Non-pigmented ciliary epithelial cell (primary cell): ENCODE results near the gene BMPR1B.

Experiments
- DNase-seq: peaks from one replicate; pipeline ENCODE4 v3.0.0-alpha.2; 2010; ENCODE audit warnings: low read depth

BMPR1B gene

DNA sequence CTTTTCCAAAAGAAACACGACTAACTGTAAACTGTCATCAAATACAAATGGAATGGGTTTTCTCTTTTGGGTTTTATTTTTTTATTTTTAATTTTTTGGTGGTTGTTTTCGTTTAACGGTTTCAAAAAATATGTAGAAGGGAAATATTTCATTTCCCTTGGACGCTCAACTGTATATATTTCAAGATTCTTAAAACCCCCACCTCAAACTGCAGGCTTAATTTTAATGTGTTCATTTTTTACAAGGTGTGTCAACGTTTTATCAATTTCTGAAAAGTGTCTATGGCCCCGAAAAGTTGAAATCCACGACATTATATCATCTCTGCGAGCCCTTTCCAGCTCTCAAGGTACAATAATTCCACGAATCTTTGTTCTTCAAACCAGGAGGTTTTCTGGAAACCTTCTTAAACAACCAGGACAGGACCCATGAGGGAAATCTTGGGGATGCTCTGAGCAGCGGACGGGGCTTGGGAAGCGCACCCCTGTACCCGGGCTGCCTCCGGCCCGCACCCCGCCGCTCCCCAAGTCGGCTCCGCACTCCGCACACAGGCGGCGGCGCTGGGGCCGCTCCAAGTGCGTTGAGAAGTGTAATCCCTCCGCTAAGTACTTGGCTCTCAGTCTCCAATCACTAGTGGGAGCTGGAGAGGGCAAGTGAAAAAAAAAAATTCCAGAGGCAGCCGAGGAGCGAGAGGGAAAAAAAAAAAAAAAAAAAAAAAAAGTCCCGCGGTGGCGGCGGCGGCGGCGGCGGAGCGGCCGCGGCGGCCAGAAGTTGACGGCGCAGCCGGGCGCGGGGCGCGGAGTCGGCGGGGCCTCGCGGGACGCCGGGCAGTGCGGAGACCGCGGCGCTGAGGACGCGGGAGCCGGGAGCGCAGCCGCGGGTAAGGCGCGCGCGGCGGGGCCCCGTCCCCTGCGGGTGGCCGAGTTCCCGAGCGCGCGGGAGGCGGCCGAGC is at the start of gene BMPR1B:
Gene BMPR1B (plus strand): TSS at position 764 of the 949 bp plus-strand sequence. CDS start 346,470 bp downstream, outside the sequence.
- DNase-seq = no peak

DNA sequence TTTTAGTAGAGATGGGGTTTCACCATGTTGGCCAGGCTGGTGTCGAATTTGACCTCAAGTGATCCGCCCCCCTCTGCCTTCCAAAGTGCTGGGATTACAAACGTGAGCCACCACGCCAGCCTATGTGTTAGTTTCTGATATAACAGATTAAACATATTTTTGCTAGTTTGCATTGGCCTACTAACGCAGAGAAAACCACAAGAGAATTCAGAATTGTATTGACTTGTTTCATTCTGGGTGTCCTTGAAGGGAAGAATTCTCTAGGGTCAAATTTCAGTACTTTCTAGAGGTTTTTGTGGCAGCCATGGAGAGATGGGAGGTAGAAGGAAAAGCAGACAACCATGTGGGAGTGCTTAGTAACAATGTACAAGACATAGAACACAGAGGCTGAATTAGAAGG is 46.1 kb upstream of the BMPR1B start:
- DNase-seq = no peak

DNA sequence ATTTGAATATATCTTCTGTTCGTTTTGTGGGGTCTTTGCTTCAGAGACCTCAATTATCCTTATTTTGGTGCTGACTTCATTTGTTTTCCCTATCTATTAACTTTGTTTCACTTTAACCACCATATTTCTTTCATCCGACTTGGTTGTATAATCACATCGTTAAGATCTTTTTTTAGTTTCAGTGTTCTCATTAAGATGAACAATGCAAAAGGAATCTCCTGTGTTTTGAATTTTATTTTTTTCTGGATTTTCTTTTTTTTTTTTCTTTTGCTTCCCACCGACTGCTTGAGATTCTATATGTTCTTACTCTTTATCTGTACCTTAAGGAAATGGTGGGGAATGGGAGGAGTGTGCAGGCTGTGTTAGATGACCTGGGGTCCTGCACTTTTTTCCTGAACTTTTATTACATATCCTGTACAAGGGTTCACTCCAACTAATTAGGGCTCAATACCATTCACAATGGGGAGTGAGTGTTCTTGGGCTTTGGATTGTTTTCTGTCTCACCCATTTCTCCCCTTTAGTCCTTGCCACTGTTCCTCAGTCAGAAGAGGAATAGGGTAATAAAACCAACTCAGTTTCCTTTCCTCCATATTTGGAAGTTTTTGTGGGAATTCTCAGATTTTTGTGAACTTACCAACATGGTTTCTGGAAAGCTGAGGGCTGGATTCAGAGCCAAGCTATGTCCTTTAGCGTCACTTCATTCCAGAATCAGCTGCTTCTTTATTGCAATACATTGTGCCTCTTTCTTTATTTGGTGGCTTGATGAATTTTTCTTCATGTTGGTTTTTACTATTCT is 43.2 kb upstream of the BMPR1B start:
- DNase-seq = peak; percentile 46

DNA sequence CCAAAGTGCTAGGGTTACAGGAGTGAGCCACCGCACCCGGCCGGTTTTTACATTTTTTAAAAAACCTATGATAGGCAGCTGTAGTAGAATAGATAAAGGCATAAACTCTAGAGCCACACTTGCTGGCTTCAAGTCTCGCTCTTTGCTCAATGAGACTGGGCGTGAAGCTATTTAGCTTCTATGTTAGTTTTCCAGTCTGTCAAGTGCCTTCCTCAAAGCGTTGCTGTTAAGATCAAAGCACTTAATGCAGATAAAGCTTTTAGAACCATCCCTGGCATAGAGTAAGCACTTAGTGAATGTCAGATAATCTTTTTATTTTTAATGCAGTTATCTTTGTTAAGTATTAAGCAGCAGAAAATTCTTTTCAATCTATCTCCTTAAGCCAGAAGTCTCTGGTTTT is 42.0 kb upstream of the BMPR1B start:
- no peak for DNase-seq

DNA sequence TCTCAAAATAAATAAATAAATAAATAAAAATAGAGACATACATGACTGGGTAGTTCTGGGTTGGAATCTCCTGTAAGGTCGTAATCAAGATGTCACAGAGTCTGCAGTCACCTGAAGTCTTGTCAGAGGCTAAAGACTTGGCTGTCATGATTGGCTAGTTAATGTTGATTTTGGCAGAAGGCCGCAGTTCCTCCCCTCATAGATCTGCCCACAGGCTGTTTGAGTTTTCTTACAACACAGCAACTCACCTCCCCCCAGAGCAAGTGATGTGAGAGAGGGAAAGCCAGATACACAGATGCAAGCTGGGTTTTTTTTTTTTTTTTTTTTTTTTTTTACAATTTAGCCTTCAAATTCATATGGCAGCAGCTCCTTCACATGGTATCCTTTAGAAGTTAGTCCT is 36.4 kb upstream of the BMPR1B start:
- no peak for DNase-seq

DNA sequence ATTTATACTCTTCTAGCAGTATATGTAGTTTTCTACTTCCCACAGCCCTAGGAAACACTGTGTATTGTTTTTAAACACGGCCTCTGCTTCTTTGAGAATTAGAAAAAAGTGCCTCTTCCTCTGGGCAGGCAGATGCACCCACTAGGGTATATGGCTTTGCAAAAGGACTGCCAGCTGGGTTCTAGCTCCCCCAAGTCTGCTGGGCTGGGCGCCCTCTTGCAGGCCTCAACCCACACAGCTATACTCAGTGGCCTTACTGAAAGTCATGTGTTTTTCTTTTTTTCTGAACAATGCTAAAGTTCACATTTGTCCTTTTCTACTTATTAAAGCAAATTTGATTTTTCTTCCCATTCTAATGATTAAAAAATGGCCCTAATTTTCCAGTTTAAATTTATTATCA is 35.5 kb upstream of the BMPR1B start:
- no peak for DNase-seq

DNA sequence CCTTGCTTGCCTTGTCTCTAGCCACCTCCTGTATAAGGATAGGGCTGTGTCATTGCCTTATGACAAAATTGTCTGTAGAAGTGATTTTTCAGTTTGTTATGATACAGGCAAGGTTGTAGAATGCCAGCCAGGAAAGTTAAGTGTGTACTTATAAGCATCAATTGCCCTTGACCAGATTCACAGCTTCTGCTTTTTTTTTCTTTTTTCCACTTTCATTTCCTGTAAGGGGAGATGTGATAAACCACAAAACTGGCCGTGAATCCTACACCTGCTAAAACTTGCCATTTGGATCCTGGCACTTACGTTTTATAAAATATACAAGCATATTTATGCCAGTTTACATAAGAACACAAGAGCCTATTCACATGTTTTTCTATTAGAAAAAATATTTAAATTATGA is 35.0 kb upstream of the BMPR1B start:
- DNase-seq = no peak

DNA sequence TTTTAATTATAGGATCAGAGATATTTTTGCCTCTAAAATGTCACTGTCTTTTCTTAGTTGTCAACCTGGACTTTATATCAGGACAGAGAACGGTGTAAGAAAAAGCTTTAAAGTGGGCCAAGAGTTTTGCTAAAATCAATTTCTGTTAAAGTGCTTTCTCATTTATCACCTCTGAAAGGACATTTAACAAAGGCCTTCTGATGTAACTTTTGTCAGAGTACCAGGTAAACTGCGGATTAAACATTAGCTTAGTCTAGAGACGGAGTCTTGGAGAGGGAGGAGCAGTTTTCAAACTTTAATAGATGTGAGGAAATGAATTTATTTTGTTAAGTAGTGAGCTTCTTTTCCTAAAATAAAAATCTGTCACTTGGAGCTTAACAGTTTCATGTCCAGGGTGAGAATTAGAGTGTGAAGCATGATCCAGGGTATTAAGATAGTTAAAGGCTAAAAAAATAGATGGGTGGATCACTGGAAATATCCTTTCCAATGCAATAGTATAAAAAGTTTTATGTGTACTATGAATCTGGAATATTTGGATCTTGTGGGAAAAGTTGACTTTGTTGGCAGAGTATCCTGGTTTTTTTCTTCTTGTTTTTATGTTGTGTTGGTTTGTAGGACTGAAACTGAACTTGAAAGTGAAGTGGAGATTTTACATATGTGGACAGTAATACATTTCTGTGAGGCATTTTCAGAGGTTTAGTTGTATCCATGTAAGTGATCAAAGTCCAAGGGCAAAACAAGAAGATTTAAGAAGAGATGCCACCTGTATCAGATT is 33.6 kb upstream of the BMPR1B start:
- DNase-seq = no peak

DNA sequence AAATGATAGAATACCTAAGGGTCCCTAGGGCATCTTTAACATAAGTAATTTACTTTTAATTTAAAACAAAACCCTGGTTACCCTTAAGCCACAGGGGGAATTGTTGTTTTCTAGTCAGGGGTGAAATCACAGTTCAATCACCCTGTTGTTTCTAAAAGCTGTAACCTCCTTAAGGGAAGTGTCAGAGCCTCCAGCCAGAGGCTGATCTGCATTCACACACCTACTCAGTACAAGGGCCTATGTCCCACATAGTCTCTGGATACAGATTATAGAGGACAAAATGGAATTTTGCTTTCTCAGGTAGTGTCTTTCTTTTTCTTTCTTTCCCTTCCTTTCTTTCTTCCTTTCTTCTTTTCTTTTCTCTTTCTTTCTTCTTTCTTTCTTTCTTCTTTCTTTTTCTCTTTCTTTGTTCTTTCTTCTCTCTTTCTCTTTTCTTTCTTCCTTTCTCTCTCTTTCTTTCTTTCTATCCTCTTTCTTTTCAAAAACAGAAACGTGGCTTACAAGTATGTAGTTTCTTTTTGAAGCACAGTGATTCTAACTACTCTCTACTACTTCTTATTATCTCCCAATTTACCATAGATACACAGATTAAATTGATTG is 31.1 kb upstream of the BMPR1B start:
- DNase-seq = no peak

DNA sequence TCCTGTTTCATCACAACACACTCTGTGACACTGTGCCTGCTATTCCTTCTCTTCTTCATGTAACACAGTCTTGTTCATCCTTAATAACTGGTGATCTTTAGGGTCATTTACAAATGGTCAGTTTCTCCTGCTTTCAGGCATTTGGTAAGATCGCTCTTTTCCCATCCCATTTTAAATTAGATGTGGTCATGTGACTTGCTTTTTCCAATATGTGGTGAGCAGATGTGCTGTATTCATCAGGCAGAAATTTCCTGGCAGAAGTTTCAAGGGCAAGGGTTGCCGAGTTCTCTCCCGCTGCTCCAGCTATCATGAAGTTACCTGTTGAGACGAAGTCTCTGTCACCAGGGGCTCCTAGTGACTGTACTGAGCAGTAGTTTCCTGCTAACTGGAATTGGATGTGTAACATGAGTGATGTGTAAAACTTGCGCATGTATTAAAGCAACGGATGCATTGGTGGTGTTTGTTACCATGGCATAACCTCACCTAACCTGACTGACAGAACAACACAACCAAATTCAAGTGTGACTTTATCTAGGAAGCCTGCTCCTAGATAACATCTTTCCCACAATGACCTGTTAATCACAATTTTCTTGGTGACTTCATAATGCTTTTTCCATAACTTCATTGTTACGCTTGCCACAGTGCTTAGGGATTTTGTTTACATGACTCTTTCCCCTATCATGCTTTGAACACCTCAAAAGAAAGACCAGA is 29.5 kb upstream of the BMPR1B start:
- DNase-seq = no peak

DNA sequence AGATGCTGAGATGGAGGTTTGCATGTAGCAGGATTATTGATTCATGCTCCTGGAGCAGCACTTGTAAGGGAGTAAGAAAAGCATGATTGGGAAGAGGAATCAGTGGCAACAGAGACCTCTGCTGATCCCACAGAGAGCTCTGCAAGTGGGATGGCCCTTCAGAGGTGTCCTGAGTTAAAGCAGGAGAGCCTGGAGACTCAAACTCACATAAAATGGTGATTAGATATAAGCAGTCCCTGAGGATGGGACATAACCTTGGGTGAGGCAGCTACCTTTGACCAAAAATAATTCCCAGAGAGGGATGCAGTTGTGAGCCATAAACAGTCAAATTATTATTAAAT is 25.4 kb upstream of the BMPR1B start:
- no peak for DNase-seq

DNA sequence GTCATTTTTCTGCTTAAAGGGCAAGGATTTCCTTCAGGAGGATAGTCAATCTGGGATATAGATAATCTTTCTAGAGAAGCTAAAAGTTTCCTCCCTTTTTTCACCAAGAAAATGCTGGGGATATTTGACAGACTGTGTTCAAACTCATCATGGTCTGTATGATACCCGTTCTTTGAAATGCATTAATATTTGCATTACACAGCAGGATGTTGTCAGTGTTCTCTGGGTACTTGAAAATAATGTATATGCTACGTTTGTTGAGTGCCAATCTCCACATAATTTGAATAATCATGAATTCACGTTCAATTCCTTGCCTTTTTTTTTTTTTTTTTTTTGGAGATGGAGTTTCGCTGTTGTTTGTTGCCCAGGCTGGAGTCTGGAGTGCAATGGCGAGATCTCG is 18.0 kb upstream of the BMPR1B start:
- no peak for DNase-seq

DNA sequence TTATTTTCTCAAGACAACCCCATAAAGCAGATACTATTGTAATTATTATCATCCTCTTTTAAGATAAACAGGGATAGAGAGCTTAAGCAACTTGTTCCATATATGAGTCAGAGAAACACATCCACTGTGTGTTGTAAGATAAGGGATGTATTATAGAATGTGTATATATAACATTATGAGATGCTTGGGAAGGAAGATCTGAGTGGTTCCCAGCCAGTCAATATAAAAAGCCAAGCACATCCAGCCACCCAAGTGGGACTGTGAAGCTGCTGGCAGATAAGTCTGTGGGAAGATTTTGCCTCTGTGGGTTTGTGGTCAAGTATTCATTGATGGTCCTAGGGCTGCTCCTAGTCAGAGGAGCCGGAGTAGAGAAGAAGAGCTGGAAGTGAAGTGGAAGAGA is 16.5 kb upstream of the BMPR1B start:
- no peak for DNase-seq

DNA sequence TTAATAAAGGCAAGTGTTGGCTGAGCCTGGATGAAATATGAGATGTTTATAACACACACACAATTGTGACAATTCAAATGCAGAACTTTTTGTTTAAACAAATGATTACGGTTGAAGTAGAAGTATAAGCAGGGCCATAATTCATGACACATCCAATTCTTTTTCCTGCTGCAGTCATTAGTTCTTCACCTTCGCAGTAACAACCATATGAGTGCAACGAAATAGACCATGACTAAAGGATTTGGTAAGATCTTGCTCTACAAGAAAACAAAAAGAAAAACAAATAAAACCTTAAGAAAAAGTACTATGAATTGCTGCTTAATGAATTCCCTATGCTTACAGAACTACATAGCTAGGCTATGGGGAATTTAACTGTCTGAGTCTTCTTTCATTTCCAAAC is 13.9 kb upstream of the BMPR1B start:
- no peak for DNase-seq

DNA sequence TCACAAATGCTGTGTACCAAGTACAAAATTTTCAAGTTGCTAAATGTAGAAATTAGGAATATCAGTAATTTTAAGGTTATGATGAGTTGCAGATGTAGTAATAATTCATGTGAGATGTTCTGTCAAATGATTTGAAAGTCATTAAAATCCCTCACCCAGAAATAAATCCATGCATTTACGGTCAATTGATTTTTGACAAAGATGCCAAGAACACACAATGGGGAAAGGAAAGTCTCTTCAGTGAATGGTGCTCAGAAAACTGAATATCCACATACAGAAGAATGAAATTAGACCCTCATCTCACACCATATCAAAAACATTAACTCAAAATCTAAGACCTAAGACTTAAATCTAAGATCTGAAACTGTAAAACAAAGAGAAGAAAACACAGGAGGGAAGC is 12.9 kb upstream of the BMPR1B start:
- DNase-seq = no peak

DNA sequence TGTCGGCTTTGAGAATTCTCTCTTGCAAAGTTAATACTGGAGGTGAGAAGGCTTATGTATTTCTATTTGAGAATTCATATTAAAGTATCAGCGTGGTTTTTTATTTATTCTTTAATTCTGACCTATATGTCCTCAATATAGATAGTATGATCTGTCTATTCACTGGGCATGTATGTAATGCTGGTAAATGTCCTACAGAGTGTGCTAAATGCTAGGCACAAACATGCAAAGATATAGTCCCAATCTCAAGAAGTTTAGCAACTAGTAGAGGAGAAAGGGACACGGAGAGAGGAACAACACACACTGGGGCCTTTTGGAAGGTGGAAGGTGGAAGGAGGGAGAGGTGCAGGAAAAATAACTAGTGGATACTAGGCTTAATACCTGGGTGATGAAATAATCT is 11.0 kb upstream of the BMPR1B start:
- DNase-seq = no peak

DNA sequence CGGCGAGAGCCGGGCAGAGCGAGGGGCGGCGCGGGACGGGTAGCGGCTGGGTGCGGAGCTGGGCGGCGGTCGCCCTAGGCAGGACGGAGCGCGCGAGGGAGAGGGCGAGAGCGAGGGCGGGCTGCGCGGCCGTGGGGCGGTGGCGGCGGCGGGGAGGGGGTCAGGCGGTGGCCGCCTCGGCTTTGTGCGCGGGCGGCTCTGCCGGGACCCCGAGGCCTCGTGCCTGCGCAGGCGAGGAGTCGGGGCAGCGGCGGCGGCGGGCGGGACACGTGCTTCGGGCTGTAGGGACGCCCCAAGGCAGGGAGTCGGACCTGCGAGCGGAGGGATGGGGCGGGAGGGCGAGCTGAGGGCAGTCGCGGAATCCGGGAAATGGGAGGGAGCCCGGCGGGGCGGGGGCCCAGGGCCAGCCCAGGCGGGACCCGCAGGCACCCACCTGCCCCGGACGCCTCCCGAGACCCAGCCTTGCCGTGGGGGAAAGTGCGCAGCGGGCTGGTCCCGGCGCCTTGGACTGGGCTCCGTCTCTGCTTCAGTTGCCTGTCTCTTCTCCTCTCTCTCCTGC is 465 bp downstream of the BMPR1B start:
- no peak for DNase-seq

DNA sequence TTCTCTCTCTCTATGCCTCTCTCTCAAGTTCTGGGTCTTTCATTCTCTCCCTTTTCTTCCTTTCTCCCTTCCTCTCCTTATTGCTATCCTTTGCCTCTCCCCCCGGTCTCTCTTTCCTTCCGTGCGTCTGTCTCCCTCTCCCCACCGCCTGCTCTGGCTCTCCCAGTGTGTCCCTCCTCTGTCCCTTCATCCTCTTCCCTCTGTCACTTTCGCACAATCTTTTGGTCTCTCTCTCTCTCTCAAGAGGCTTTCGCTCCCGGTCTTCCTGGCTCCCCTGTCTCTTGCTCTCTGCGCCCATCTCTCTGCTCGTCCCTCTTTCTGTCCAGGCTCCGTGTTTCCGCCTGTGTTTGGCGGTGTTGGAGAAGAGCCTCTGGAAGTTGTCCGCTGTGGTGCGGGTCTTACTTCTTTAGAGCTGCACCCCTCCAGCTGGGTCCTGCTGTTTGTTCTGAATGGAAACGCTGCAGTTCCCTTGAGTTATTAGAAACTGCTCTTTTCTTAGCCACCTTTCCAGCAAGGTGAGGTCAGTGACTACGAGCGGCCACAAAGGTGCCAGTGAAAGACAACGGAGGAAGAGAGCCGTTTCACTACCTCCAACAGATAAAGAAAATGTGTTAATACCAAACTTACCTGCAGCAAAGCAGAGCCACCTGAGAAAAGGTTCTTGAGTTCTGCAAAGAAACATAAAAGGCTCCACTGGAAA is 1.1 kb downstream of the BMPR1B start:
- DNase-seq = no peak

DNA sequence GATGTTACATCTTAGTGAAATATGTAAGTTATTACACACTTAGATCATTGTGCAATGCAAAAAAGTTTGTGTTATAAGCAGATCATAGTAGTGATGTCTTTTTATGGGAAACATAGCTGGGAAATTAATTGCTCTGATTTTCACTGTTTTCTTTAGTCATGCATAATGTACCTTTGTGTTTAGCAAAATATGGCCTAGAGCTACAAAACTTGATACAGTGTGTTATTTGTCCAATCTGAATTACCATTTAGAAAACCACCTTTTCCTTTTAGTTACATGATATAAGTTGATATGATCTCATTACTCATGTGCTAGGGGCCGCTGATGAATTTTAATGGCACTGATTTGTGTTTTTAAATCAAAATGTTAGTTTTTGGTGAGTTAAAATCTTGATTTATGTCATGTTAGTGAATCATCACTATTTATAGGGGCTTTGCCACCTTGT is 2.0 kb downstream of the BMPR1B start:
- no peak for DNase-seq

DNA sequence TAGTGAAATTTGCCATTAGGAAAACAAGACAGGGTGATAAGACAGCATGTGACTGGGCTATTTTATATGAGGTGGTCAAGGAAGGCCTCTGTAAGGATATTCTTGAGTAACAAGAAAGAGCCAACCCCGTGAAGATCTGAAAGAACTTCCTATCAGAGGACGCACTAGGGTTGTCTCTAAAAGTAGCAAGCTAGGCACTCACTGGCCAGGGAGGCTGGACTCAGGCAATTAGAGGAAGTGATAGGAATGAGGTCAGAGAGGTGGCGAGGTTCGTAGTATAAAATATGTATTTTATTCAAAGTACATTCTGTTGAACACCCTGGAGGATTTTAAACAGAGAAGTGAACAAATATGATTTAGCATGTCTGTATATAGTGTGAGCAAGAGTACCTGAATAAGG is 4.6 kb downstream of the BMPR1B start:
- DNase-seq = no peak
